ENCODE results near the gene TFDP2. TPM values are rescaled to one million over a fixed set of nuclear protein-coding genes. Genes with fewer than 3 reads are reported as not detected.

TFDP2 gene
- total RNA-seq, 1 experiment from 2014 or later = 55.4 TPM

- ATAC-seq (no peak), DNase-seq (ENCODE audit: low read depth, low spot score) (no peak)
- Histone ChIP-seq H3K4me2 (ENCODE audit: low read length) (no peak overlapping the region), H3K36me3 (ENCODE audit: control insufficient read depth in 1 of 2, insufficient read depth in 2 of 2, low read length in 2 of 2) (no peaks in the 10 kb centered on the region), H2AFZ (ENCODE audit: low read depth, low read length, poor library complexity, severe bottlenecking) (no peak overlapping the region), H3K27me3 (ENCODE audit: insufficient read depth, low read length) (no peaks in the 10 kb centered on the region), H3K4me3 (replicated peaks in 1 of 2; ENCODE audit: low read depth in 1 of 2, low read length in 2 of 2) (no peak overlapping the region), H4K20me1 (ENCODE audit: insufficient read depth) (no peaks in the 10 kb centered on the region), H3K9ac (ENCODE audit: low read length) (no peak overlapping the region), H3K4me1 (ENCODE audit: control insufficient read depth in 1 of 2, insufficient read depth in 2 of 2, low read length in 2 of 2) (no peaks in the 10 kb centered on the region), H3K9me3 (ENCODE audit: control insufficient read depth in 1 of 2, insufficient read depth in 1 of 2, low read depth in 1 of 2, low read length in 2 of 2) (no peaks in the 10 kb centered on the region), H3K27ac (ENCODE audit: low read depth, low read length) (no peak overlapping the region), H3K9me2 (ENCODE audit: insufficient read depth) (peaks cover 4% of the 10 kb centered on the region; the same call in 1 of the 2 replicates), H3K79me2 (ENCODE audit: insufficient read depth, low read length) (no peaks in the 10 kb centered on the region)
- intact Hi-C loops (cut with micrococcal nuclease) = no loop called here
- POLR2A ChIA-PET = no interaction called here
- no peak for TF ChIP-seq CEBPB (IDR thresholded peaks at IDR 0.05; ENCODE audit: low read depth)
- no peak for TF ChIP-seq ZBTB33 (IDR thresholded peaks at IDR 0.05; ENCODE audit: extremely low read depth, insufficient replicate concordance, low read length)
- TF ChIP-seq JUND (IDR thresholded peaks at IDR 0.05) = no peak
- CTCF ChIA-PET = no interaction called here
- RAD21 ChIA-PET (ENCODE audit: low non-redundant PET in 1 of 2, low total read pairs in 2 of 2, uncharacterized antibody in 2 of 2, unreplicated experiment in 2 of 2) = no interaction called here
- BruUV-seq (replicated peaks) = no TSS peak
Measured at GRCh38 chr3:142013993-142014392, 135.4 kb downstream of the TFDP2 start.

GRCh38 chr3:142013326-142013980 is 135.9 kb downstream of the TFDP2 start:
- Histone ChIP-seq H3K4me3 (replicated peaks in 1 of 2; ENCODE audit: low read depth in 1 of 2, low read length in 2 of 2) (no peak overlapping the region), H3K79me2 (ENCODE audit: insufficient read depth, low read length) (no peaks in the 10 kb centered on the region), H4K20me1 (ENCODE audit: insufficient read depth) (no peaks in the 10 kb centered on the region), H3K27ac (ENCODE audit: low read depth, low read length) (no peak overlapping the region), H3K9ac (ENCODE audit: low read length) (no peak overlapping the region), H3K9me2 (ENCODE audit: insufficient read depth) (peaks cover 4% of the 10 kb centered on the region; the same call in 1 of the 2 replicates), H3K27me3 (ENCODE audit: insufficient read depth, low read length) (no peaks in the 10 kb centered on the region), H3K4me2 (ENCODE audit: low read length) (no peak overlapping the region), H2AFZ (ENCODE audit: low read depth, low read length, poor library complexity, severe bottlenecking) (no peak overlapping the region), H3K9me3 (ENCODE audit: control insufficient read depth in 1 of 2, insufficient read depth in 1 of 2, low read depth in 1 of 2, low read length in 2 of 2) (no peaks in the 10 kb centered on the region), H3K4me1 (ENCODE audit: control insufficient read depth in 1 of 2, insufficient read depth in 2 of 2, low read length in 2 of 2) (no peaks in the 10 kb centered on the region), H3K36me3 (ENCODE audit: control insufficient read depth in 1 of 2, insufficient read depth in 2 of 2, low read length in 2 of 2) (no peaks in the 10 kb centered on the region)
- ChIA-PET POLR2A (no interaction called here), RAD21 (ENCODE audit: low non-redundant PET in 1 of 2, low total read pairs in 2 of 2, uncharacterized antibody in 2 of 2, unreplicated experiment in 2 of 2) (no interaction called here), CTCF (no interaction called here)
- intact Hi-C loops (cut with micrococcal nuclease) = no loop called here
- ATAC-seq = no peak
- BruUV-seq (replicated peaks) = no TSS peak
- no peak for DNase-seq (ENCODE audit: low read depth, low spot score)
- TF ChIP-seq SP1 (IDR thresholded peaks at IDR 0.05; ENCODE audit: low read depth) (no peak), ELF1 (IDR thresholded peaks at IDR 0.05; ENCODE audit: borderline replicate concordance, low read depth) (no peak), CTCF (IDR thresholded peaks at IDR 0.05 in 2 of 3, conservative IDR thresholded peaks at IDR 0.05 in 1 of 3; ENCODE audit: borderline replicate concordance in 1 of 3, insufficient read depth in 1 of 3, low read depth in 2 of 3, low read length in 2 of 3) (no peak), MAX (IDR thresholded peaks at IDR 0.05) (no peak), TCF7L2 (IDR thresholded peaks at IDR 0.05; ENCODE audit: borderline replicate concordance, extremely low read depth, insufficient read depth, insufficient read length) (no peak), EZH2phosphoT487 (IDR thresholded peaks at IDR 0.05; ENCODE audit: borderline replicate concordance) (no peak), CEBPB (IDR thresholded peaks at IDR 0.05; ENCODE audit: low read depth) (no peak), ZFX (IDR thresholded peaks at IDR 0.05) (no peak), ATF3 (IDR thresholded peaks at IDR 0.05) (no peak), JUND (IDR thresholded peaks at IDR 0.05) (no peak), SRF (IDR thresholded peaks at IDR 0.05; ENCODE audit: low read depth) (no peak), EZH2 (IDR thresholded peaks at IDR 0.05) (no peak), ZBTB33 (IDR thresholded peaks at IDR 0.05; ENCODE audit: extremely low read depth, insufficient replicate concordance, low read length) (no peak)

Measured in HCT116 (cell line).